ENCODE measurements around the gene CBX5. TPM values are rescaled to one million over a fixed set of nuclear protein-coding genes. Genes with fewer than 3 reads are reported as not detected.

The CBX5 gene
- total and polyA plus RNA-seq, 9 of the 15 experiments (the other 6 are each of a cell fraction or from before 2014, with no cell fraction given): 32.6 to 102 (median 59.2) TPM

DNA sequence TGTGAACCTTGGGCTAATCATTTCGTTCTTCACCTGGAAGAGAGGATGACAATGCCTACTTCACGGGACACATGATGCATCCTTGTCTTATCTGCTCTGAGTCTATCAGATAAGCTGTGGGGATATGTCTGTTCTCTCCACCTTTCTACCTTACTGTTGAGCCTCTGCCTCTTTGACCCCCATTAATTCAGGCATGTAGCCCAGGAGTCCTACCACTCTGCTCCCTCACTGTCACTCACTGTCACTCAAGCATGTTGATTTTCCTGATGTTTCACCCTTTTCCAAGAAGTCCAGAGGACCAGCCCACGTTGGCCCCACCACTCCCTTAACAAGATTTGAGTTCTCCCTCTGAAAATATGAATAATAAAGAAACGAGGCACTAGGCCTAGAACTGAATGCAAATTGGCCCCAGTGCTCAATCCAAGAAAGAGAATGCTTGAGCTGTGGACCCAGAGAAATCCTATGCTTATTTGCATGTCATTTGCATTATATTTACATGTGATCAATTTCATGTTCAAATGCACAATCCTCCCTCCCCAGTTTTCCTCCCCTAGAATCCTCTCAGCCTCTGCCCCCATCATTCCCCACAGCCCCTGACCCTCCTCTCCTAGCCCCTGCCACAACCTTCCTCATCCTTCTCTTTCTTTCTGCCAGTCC, 84.7 kb downstream of the CBX5 start (continued):
- TF ChIP-seq, protein P1, sequence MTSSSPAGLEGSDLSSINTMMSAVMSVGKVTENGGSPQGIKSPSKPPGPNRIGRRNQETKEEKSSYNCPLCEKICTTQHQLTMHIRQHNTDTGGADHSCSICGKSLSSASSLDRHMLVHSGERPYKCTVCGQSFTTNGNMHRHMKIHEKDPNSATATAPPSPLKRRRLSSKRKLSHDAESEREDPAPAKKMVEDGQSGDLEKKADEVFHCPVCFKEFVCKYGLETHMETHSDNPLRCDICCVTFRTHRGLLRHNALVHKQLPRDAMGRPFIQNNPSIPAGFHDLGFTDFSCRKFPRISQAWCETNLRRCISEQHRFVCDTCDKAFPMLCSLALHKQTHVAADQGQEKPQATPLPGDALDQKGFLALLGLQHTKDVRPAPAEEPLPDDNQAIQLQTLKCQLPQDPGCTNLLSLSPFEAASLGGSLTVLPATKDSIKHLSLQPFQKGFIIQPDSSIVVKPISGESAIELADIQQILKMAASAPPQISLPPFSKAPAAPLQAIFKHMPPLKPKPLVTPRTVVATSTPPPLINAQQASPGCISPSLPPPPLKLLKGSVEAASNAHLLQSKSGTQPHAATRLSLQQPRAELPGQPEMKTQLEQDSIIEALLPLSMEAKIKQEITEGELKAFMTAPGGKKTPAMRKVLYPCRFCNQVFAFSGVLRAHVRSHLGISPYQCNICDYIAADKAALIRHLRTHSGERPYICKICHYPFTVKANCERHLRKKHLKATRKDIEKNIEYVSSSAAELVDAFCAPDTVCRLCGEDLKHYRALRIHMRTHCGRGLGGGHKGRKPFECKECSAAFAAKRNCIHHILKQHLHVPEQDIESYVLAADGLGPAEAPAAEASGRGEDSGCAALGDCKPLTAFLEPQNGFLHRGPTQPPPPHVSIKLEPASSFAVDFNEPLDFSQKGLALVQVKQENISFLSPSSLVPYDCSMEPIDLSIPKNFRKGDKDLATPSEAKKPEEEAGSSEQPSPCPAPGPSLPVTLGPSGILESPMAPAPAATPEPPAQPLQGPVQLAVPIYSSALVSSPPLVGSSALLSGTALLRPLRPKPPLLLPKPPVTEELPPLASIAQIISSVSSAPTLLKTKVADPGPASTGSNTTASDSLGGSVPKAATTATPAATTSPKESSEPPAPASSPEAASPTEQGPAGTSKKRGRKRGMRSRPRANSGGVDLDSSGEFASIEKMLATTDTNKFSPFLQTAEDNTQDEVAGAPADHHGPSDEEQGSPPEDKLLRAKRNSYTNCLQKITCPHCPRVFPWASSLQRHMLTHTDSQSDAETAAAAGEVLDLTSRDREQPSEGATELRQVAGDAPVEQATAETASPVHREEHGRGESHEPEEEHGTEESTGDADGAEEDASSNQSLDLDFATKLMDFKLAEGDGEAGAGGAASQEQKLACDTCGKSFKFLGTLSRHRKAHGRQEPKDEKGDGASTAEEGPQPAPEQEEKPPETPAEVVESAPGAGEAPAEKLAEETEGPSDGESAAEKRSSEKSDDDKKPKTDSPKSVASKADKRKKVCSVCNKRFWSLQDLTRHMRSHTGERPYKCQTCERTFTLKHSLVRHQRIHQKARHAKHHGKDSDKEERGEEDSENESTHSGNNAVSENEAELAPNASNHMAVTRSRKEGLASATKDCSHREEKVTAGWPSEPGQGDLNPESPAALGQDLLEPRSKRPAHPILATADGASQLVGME (CRISPR knock-in tag; IDR thresholded peaks at IDR 0.05): no peak
- no peak for TF ChIP-seq CBFB (CRISPR knock-in tag; IDR thresholded peaks at IDR 0.05)
- TF ChIP-seq, protein P2, sequence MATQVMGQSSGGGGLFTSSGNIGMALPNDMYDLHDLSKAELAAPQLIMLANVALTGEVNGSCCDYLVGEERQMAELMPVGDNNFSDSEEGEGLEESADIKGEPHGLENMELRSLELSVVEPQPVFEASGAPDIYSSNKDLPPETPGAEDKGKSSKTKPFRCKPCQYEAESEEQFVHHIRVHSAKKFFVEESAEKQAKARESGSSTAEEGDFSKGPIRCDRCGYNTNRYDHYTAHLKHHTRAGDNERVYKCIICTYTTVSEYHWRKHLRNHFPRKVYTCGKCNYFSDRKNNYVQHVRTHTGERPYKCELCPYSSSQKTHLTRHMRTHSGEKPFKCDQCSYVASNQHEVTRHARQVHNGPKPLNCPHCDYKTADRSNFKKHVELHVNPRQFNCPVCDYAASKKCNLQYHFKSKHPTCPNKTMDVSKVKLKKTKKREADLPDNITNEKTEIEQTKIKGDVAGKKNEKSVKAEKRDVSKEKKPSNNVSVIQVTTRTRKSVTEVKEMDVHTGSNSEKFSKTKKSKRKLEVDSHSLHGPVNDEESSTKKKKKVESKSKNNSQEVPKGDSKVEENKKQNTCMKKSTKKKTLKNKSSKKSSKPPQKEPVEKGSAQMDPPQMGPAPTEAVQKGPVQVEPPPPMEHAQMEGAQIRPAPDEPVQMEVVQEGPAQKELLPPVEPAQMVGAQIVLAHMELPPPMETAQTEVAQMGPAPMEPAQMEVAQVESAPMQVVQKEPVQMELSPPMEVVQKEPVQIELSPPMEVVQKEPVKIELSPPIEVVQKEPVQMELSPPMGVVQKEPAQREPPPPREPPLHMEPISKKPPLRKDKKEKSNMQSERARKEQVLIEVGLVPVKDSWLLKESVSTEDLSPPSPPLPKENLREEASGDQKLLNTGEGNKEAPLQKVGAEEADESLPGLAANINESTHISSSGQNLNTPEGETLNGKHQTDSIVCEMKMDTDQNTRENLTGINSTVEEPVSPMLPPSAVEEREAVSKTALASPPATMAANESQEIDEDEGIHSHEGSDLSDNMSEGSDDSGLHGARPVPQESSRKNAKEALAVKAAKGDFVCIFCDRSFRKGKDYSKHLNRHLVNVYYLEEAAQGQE (IDR thresholded peaks at IDR 0.05; ENCODE audit: borderline replicate concordance): no peak
- TF ChIP-seq, protein P2 (CRISPR knock-in tag; IDR thresholded peaks at IDR 0.05; ENCODE audit: low read depth): no peak
- TF ChIP-seq MEIS2 (IDR thresholded peaks at IDR 0.05; ENCODE audit: partially characterized antibody): peak; percentile 13
- no peak for TF ChIP-seq NR1H2 (CRISPR knock-in tag; IDR thresholded peaks at IDR 0.05)
- TF ChIP-seq, protein P3, sequence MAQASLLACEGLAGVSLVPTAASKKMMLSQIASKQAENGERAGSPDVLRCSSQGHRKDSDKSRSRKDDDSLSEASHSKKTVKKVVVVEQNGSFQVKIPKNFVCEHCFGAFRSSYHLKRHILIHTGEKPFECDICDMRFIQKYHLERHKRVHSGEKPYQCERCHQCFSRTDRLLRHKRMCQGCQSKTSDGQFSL (CRISPR knock-in tag; IDR thresholded peaks at IDR 0.05): 0 out of 2 replicates have a peak, but pooled peaks have one; percentile 47
- TF ChIP-seq, protein P3 (tag; IDR thresholded peaks at IDR 0.05): no peak
- TF ChIP-seq, protein P4, sequence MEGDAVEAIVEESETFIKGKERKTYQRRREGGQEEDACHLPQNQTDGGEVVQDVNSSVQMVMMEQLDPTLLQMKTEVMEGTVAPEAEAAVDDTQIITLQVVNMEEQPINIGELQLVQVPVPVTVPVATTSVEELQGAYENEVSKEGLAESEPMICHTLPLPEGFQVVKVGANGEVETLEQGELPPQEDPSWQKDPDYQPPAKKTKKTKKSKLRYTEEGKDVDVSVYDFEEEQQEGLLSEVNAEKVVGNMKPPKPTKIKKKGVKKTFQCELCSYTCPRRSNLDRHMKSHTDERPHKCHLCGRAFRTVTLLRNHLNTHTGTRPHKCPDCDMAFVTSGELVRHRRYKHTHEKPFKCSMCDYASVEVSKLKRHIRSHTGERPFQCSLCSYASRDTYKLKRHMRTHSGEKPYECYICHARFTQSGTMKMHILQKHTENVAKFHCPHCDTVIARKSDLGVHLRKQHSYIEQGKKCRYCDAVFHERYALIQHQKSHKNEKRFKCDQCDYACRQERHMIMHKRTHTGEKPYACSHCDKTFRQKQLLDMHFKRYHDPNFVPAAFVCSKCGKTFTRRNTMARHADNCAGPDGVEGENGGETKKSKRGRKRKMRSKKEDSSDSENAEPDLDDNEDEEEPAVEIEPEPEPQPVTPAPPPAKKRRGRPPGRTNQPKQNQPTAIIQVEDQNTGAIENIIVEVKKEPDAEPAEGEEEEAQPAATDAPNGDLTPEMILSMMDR (IDR thresholded peaks at IDR 0.05 in 2 of 3, conservative IDR thresholded peaks at IDR 0.05 in 1 of 3; ENCODE audit: insufficient read depth in 2 of 3, low read depth in 1 of 3, low read length in 3 of 3): no peak
- TF ChIP-seq KLF6 (CRISPR knock-in tag; IDR thresholded peaks at IDR 0.05; ENCODE audit: borderline replicate concordance): no peak
